NOMO-1 treated with DMSO at 0.1 percent for 48 hours (cell line): Measurements from ENCODE around the gene DRD3.

ENCODE experiments used
- DNase-seq: peaks from one replicate; lab custom pipeline; 2025; ENCODE audit not compliant: unreplicated experiment; lab: John Stamatoyannopoulos, UW

DRD3 gene

DNA sequence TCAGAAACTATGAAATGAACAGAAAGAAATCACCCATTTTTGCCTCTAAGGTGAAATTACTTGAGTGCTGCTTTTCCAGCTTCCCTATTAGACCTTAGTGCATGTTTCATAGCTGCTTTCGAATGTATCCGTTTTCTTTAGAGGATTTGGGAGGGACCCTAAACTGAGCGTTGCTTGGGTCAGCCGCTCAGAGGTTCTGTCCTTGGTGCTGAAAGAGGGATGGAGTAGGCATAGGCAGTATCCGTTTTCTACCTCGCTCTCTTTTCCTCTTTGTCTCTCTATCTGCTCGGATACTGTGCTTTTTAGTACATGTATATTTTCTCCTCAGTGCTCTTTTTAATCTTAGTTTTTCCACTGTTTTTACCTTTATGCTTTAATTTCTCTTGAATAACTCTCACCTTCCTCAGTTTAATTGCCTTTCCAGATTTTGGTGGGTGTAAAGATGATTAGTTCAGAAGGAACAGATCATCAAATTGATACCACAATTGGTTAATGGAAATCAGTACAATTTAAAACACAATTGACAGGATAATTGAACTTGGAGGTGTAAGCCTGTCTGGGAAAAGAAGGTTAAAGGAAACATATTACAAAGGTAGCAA, at the start of gene DRD3:
TSS of gene DRD3 (minus strand) at position 283 of the 599 bp plus-strand sequence. CDS start 7,060 bp downstream, outside the sequence.
- peak; percentile 23 for DNase-seq

DNA sequence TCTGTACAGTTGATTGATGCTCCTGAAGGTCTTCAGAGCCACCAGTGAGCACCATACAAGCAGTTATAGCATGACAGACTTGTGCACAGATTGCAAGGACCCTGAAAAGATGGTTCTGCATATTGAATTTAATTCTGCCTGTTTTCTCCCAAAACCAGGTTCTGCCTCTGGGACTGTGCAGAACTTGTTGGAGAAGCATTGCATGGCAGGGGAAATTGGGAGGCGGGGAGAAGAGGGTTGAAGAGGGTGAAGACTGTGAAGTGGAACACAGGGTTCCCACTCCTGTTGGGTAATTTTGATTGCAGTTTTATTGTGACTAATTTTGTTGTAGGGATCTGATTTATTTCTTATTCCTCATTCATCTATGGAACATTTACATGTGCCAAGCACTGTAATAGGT, 48.2 kb upstream of the DRD3 start:
- DNase-seq = no peak

- no peak for DNase-seq
Observed at GRCh38 chr3:114226313-114226712, 47.5 kb upstream of the DRD3 start.

GRCh38 chr3:114223143-114223542, 44.3 kb upstream of the DRD3 start:
- no peak for DNase-seq

DNA sequence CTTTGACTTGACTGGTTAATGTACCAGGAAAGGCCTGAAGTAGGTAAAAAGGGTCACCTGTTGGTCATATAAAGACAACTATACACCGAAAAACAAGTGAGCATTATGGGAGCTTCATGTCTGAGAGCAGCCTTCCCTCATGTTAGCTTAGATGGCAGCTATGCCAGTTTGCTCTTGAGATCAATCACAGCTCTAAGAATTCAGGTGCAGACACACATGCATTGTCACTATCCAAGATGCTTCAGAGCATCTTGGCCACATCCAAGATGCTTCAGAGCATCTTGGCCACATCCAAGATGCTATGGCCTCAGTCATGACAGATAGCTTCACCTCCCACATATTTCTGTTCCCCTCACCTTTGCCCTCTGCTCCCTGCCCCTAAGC, 43.0 kb upstream of the DRD3 start:
- DNase-seq = no peak

- peak; percentile 9 for DNase-seq
Observed at GRCh38 chr3:114221165-114221880, 42.5 kb upstream of the DRD3 start.

GRCh38 chr3:114219741-114220140, 40.9 kb upstream of the DRD3 start:
- no peak for DNase-seq

- DNase-seq = no peak
Observed at GRCh38 chr3:114218578-114219185, 39.8 kb upstream of the DRD3 start.

GRCh38 chr3:114218006-114218405, 39.2 kb upstream of the DRD3 start:
- DNase-seq = no peak

GRCh38 chr3:114217266-114217665, 38.4 kb upstream of the DRD3 start:
- no peak for DNase-seq

DNA sequence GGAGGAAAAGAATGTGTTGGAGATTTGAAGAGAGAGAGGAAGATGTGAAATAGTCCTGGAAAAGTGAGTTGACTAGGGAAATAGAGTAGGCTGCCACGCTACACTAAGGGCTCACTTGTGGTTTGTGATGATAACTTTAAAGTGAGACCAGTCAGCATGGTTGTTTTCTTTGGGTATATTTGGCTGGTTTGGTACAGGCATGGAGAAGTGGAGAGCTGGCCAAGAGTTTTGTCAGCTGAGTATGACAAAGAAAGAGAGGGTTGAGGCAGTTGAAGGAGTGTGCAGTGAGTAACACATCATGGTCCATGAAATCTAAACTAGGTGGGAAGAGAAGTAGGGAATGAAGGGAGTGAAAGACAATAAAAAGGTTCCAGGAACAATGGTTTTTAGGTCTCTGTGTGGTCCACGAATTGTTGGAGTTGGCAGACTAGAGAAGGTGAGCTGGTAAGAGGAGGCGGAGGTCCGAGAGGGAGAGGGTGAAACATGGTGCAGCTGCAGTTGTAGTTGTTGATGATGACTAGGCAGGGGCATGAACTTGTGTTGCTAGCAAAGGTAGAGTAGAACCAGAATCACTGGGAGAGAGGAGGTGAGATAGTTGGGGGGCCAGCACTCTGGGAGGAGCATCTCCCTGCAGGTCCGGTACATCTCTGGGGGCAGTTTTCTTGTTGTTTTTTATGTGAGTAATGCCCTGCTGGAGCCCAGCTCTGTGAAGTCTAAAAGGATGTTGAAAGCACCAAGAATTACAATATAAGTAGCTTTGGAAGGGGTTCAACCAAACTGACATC, 37.5 kb upstream of the DRD3 start:
- DNase-seq = no peak

- no peak for DNase-seq
Observed at GRCh38 chr3:114214542-114215341, 35.9 kb upstream of the DRD3 start.

DNA sequence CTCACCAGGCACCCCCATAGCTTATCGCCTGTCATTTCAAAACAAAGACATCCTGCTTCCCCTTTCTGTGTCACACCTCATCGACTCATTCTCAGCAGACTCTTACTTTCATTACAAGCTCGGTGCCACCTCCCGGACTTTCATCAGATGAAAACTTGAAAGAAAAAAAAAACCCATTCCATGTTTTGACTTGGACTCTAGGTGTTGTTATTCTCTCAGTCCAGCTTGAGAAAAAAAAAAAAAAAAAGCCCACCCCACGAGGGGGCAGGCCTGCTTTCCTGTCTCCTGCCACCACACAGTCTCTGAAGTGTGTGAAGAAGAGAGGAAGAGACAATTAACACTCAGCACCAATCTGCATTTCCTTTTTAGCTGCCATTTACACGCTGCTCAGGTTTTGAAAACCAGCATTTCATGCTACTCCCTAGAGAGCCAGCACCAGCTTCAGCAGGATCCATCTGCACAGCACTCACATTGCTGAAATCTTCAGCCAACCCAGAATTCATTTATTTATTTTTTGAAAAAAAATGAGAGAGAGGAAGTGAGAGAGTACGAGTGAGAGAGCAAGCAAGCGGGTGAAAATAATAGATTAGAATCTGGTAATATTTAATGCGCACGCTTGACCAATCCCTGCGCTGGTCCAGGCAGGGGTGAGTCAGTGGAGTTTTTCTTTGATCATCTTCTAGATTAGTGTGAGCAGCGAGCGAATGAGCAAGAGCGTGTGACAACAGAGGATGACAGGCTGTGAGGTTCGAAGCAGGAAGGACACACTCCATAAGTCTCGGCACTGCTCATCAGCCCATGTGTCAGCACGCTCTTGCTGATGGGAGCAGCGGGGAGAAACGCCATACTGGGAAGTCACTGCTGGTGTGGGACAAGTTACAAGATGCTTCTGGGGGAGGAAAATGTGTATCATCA, 35.0 kb upstream of the DRD3 start:
- DNase-seq = peak; percentile 84

DNA sequence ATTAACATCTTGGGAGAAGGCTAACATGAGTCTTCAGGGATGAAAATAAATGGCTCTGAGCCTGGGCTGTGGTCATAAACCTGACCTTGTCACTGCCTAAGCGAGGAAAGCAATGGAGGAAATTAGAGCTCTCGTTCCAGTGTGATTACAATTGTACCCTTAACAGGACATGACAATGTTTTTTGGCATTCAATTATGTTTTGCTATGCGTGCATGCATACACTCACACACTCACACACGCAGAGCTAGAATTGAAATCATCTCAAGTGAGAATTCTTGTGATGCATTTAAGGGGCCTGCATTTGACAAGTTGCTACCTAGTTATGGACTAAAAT, 34.4 kb upstream of the DRD3 start:
- DNase-seq = no peak

GRCh38 chr3:114212646-114213045, 33.8 kb upstream of the DRD3 start:
- DNase-seq = no peak

DNA sequence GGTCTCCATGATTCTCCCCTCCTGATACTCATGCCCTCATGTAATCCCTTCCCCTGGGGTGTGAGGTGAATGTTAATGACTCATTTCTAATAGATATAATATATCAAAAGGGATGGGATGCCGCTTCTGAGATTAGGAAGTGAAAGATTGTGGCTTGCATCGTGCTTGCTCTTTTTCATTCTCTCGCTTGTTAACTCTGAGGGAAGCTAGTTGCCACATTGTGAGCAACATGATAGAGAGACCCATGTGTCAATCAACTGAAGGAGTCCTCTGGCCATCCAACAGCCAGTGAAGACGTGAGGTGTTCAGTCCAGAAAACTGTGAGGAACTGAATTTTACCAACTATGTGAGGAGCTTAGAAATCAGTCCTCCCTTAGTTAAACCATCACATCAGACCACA, 28.9 kb upstream of the DRD3 start:
- DNase-seq = peak; percentile 8

- no peak for DNase-seq
Observed at GRCh38 chr3:114206342-114206741, 27.5 kb upstream of the DRD3 start.

- no peak for DNase-seq
Observed at GRCh38 chr3:114205541-114205940, 26.7 kb upstream of the DRD3 start.

GRCh38 chr3:114194750-114195149, 15.9 kb upstream of the DRD3 start:
- DNase-seq = no peak

DNA sequence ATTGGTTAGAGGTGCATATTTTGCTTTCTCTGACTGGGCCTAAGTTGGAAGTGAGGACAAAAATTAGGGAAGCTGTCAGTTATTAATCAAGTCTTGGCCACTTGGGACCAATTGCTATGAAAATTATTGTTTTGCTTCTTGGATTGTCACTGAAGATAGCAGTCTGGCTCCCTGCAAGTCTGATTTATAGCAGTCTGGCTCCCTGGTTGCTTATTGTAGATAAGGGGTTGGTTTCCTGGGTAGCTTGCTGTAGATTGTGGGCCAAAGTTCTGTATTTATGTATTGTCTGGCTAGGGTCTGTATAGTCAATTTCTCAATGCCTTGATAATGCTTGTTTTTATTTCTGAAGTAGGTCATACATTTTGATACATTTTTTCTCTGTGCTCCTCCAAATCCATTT, 13.3 kb upstream of the DRD3 start:
- no peak for DNase-seq
